GM12878 (cell line): ENCODE measurements around the gene REEP1. TPM values are rescaled to one million over a fixed set of nuclear protein-coding genes. Genes with fewer than 3 reads are reported as not detected.

Source experiments
- ATAC-seq: fragments of 200-7000 bp; cut with Tn5 transposase; 3 replicates; pipeline ENCODE4 v1.9.1; 2020; ENCODE audit warnings: mild to moderate bottlenecking, moderate library complexity
- BruUV-seq: library from RNA; stranded (reverse); fragments of 400-500 nt; replicated peaks from 2 replicates; lab custom pipeline; 2021; lab: Mats Ljungman, UMichigan
- CTCF ChIA-PET: fragments of 300-600 bp; sonication (Branson Sonifier 250); formaldehyde crosslinking; extraction: SDS; loops from one replicate; lab custom pipeline; 2021; ENCODE audit warnings: inconsistent platforms; lab: Yijun Ruan, JAX
- POLR2A ChIA-PET: fragments of 350-600 bp; formaldehyde crosslinking; extraction: SDS; loops from one replicate; lab custom pipeline; 2021; ENCODE audit warnings: inconsistent platforms; lab: Charles Lee
- RAD21 ChIA-PET: fragments of 300-600 bp; sonication (Branson Sonifier 250); formaldehyde crosslinking; loops from one replicate; lab custom pipeline; 2023; ENCODE audit warnings: antibody characterized with exemption; ENCODE audit not compliant: unreplicated experiment; lab: Charles Lee
- SMC1A ChIA-PET: fragments of 300-600 bp; sonication (Branson Sonifier 250); formaldehyde crosslinking; loops from one replicate; lab custom pipeline; 2023; ENCODE audit not compliant: unreplicated experiment, uncharacterized antibody; lab: Charles Lee
- DNase-seq: peaks from one replicate; pipeline ENCODE4 v3.0.0-alpha.2; 2011; ENCODE audit warnings: low read depth, low spot score
- FAIRE-seq: peaks from 3 replicates; lab custom pipeline; 2011; peaks lifted over from hg19 to GRCh38; lab: Jason Lieb, UNC
- H2AFZ ChIP-seq: 2 replicates; pipeline ENCODE4 v1.6.0; 2011; ENCODE audit warnings: low read depth, low read length, control low read depth; ENCODE audit not compliant: control insufficient read depth
- H3K27ac ChIP-seq: 2 replicates; pipeline ENCODE4 v1.5.1; 2011; ENCODE audit warnings: control low read depth; ENCODE audit not compliant: control insufficient read depth, insufficient read depth
- H3K27me3 ChIP-seq, 2 experiments: replicated peaks in 1 of 2; 2 replicates each; pipeline versions ENCODE4 v1.6.0 to v1.6.1; 2011; ENCODE audit warnings: low read length in 1 of 2; ENCODE audit not compliant: control insufficient read depth in 2 of 2, insufficient read depth in 2 of 2
- H3K36me3 ChIP-seq, 2 experiments: 2 replicates each; pipeline ENCODE4 v1.5.1; 2011; ENCODE audit warnings: low read length in 1 of 2; ENCODE audit not compliant: control insufficient read depth in 2 of 2, insufficient read depth in 2 of 2
- H3K4me1 ChIP-seq: 2 replicates; pipeline ENCODE4 v1.6.1; 2011; ENCODE audit warnings: mild to moderate bottlenecking, low read length, moderate library complexity, mixed read lengths; ENCODE audit not compliant: control insufficient read depth, insufficient read depth
- H3K4me2 ChIP-seq: 2 replicates; pipeline ENCODE4 v1.6.0; 2011; ENCODE audit warnings: control low read depth; ENCODE audit not compliant: control insufficient read depth, insufficient read depth
- H3K4me3 ChIP-seq: fragments of 200-600 bp; sonication (generic); 2 replicates; pipeline ENCODE4 v1.5.1; 2016
- H3K79me2 ChIP-seq: 2 replicates; pipeline ENCODE4 v1.6.0; 2011; ENCODE audit warnings: low read length; ENCODE audit not compliant: control insufficient read depth, insufficient read depth
- H3K9ac ChIP-seq: 2 replicates; pipeline ENCODE4 v1.8.0; 2011; ENCODE audit warnings: low read length, control low read depth, mixed read lengths; ENCODE audit not compliant: control insufficient read depth, insufficient read depth
- H3K9me3 ChIP-seq: replicated peaks from 3 replicates; pipeline ENCODE4 v1.5.1; 2011; ENCODE audit warnings: mild to moderate bottlenecking, low read length; ENCODE audit not compliant: control insufficient read depth, insufficient read depth
- H4K20me1 ChIP-seq: 2 replicates; pipeline ENCODE4 v1.6.0; 2011; ENCODE audit not compliant: control insufficient read depth, insufficient read depth
- ATF2 ChIP-seq: IDR thresholded peaks from 2 replicates; pipeline ENCODE4 v1.6.1; 2012; ENCODE audit warnings: low read length, inconsistent platforms
- BCLAF1 ChIP-seq: fragments of 450-650 bp; IDR thresholded peaks from 2 replicates; pipeline ENCODE4 v1.6.1; 2017; ENCODE audit warnings: antibody characterized with exemption, mild to moderate bottlenecking, moderate library complexity
- ELK1 ChIP-seq: IDR thresholded peaks from 2 replicates; pipeline ENCODE4 v1.6.1; 2012; ENCODE audit warnings: low read depth, low read length, improper control_type of control experiment
- HDAC6 ChIP-seq: fragments of 200-600 bp; sonication (generic); IDR thresholded peaks from one replicate; pipeline ENCODE4 v1.8.0; 2017; ENCODE audit warnings: antibody characterized with exemption; ENCODE audit not compliant: unreplicated experiment
- IRF5 ChIP-seq: fragments of 450-650 bp; IDR thresholded peaks from 2 replicates; pipeline ENCODE4 v1.6.1; 2017; ENCODE audit warnings: borderline replicate concordance
- POLR2AphosphoS5 ChIP-seq: IDR thresholded peaks from 2 replicates; pipeline ENCODE4 v1.6.1; 2011; ENCODE audit warnings: mild to moderate bottlenecking, low read length, inconsistent platforms
- SMAD5 ChIP-seq: IDR thresholded peaks from 2 replicates; pipeline ENCODE4 v1.6.1; 2016; ENCODE audit warnings: antibody characterized with exemption, low read depth
- SUZ12 ChIP-seq: fragments of 200-600 bp; sonication (generic); IDR thresholded peaks from one replicate; pipeline ENCODE4 v1.6.1; 2018; ENCODE audit warnings: antibody characterized with exemption, mild to moderate bottlenecking; ENCODE audit not compliant: unreplicated experiment
- TCF7 ChIP-seq: IDR thresholded peaks from 2 replicates; pipeline ENCODE4 v1.6.1; 2014; ENCODE audit warnings: antibody characterized with exemption, borderline replicate concordance
- ZNF24 ChIP-seq: fragments of 450-650 bp; IDR thresholded peaks from 2 replicates; pipeline ENCODE4 v1.6.1; 2017; ENCODE audit warnings: antibody characterized with exemption, mild to moderate bottlenecking
- WGBS: methylation state at CpG from one replicate; pipeline ENCODE4 v1.1.6; 2016; ENCODE audit warnings: low lambda C conversion rate; ENCODE audit not compliant: insufficient replicate concordance, insufficient coverage; ENCODE audit errors: missing lambda C conversion rate; 5-methylcytosine and 5-hydroxymethylcytosine counted together
- in situ Hi-C: fragments of 300-500 bp; cut with MboI; formaldehyde crosslinking; loops from 9 replicates; pipeline ENCODE4 v1.14.3; 2018; ENCODE audit warnings: mixed read lengths
- intact Hi-C: fragments of 100-400 bp; cut with micrococcal nuclease; formaldehyde crosslinking; loops from one replicate; pipeline ENCODE4 v1.14.2; 2022; ENCODE audit not compliant: unreplicated experiment
- polyA plus RNA-seq, 11 experiments: library from polyadenylated mRNA; depleted of rRNA in 4 of 11; unstranded in 6 of 11; stranded (reverse) in 5 of 11; fragments of >200 nt; fragmentation: Nextera tagmentation in 4 of 11; fragmentation: Illumina TruSeq in 1 of 11; extraction: Ambion mirVana in 4 of 11; extraction: Trizol in 1 of 11; gene quantifications; 1 replicate in 1 of 11; 2 replicates in 10 of 11; pipeline versions ENCODE4 v1.2.1 to v1.2.3, GENCODE V29; 2011 to 2016; ENCODE audit warnings: inconsistent platforms in 2 of 11, missing spikeins in 2 of 11, low read depth in 1 of 11
- total RNA-seq, 4 experiments: library from RNA; depleted of rRNA in 3 of 4; stranded (reverse); fragments of >200 nt in 3 of 4; fragmentation: Illumina TruSeq in 1 of 4; extraction: Trizol in 1 of 4; gene quantifications; 2 replicates each; pipeline versions ENCODE4 v1.2.1 to v1.2.3, GENCODE V29; 2013 to 2021

Gene REEP1
- total and polyA plus RNA-seq, 10 of the 15 experiments (the other 5 are each of a cell fraction or from before 2014, with no cell fraction given), result 0.02 to 0.30 (median 0.09) TPM; not detected in 1

- TF ChIP-seq IRF5 (no peak), BCLAF1 (no peak)
- TF ChIP-seq, all 136 proteins: peak for 2
Measured at GRCh38 chr2:86174445-86174844, 163.0 kb downstream of the REEP1 start (continued).

- Histone ChIP-seq H3K79me2 (no peaks in the 10 kb centered on the region; the same call in 1 of the 2 replicates), H4K20me1 (no peaks in the 10 kb centered on the region), H3K4me1 (peaks cover 5% of the 10 kb centered on the region; the same call in 1 of the 2 replicates), H2AFZ (no peak overlapping the region), H3K36me3 (peaks cover 3 to 35% of the 10 kb centered on the region in 2 experiments), H3K27me3 (no peaks in the 10 kb centered on the region), H3K9ac (no peak overlapping the region), H3K27ac (no peak overlapping the region), H3K4me3 (no peak overlapping the region), H3K9me3 (no peaks in the 10 kb centered on the region), H3K4me2 (no peak overlapping the region)
- no peak for DNase-seq
- no peak for TF ChIP-seq TCF7
- no peak for TF ChIP-seq ELK1
- no peak for TF ChIP-seq SMAD5
- no peak for TF ChIP-seq ATF2
- TF ChIP-seq SUZ12, result no peak
- TF ChIP-seq HDAC6, result no peak
- TF ChIP-seq POLR2AphosphoS5, result no peak
- TF ChIP-seq ZNF24, result no peak
- BruUV-seq, result no TSS peak
- WGBS, result 50% methylated on average over 2 of the region's 2 CpGs
- no peak for ATAC-seq
- ChIA-PET POLR2A (no interaction called here), CTCF (no interaction called here), SMC1A (no interaction called here), RAD21 (no interaction called here)
- intact Hi-C loops, result no loop called here
- no peak for FAIRE-seq
- in situ Hi-C loops, result no loop called here
Measured at GRCh38 chr2:86172610-86173009, 164.8 kb downstream of the REEP1 start.
